GM19023 (cell line): ENCODE data around the gene UVSSA.

Source experiments
- ATAC-seq: cut with Tn5 transposase; IDR thresholded peaks from one replicate; pipeline ENCODE4 v1.9.1; 2021; ENCODE audit warnings: mild to moderate bottlenecking, moderate library complexity; ENCODE audit not compliant: unreplicated experiment

UVSSA gene

DNA sequence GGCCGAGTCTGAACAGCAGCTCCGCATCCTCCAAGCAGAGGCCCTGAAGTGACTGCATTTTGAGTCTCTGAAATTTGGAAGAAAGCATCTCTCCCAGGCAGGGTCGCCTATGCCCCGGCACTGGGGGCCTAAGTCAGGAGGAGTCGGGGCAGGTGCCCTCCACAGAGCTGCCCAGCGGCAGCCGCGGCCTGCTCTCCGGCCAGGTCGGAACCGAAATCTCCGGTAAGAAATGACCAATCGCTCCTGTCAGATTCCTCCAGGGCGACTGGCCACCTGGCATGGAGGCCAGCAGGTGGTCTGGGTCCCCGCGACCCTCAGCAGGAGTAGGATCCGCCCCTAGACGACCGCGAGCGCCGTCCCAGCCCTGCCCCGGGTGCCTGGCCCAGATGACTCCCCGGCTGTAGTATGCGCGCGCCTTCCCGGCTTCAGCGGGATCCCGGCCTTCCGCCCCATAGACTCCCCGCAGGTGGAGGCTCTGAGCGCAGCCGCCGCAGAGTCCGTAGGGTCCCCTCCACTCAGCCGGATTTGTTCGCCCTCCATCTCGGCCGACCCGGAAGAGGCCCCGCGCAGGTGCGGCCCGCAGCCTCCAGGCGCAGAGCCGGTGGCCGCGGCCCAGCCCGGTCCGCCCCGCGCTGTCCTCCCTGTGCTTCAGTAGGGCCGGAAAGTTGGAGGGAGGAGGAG is 57.7 kb downstream of the UVSSA start:
- no peak for ATAC-seq

DNA sequence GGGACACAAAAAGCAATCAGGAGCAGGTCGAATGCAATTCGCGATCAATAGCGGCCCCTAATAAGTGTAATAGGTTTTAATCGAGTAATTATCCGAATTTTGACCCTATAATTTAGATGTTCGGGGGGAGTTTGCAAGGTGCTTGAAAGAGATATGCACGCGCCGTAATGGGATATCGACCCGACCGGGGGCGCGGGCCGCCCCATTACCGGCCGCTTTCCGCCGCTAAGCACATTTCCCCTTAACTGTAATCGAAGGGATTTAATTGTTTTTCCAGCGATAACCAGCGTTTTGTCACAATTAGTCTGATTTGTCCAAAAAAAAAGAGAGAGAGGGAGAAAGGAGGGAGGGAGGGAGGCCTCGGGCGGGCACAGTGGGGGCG is 58.2 kb downstream of the UVSSA start:
- no peak for ATAC-seq

DNA sequence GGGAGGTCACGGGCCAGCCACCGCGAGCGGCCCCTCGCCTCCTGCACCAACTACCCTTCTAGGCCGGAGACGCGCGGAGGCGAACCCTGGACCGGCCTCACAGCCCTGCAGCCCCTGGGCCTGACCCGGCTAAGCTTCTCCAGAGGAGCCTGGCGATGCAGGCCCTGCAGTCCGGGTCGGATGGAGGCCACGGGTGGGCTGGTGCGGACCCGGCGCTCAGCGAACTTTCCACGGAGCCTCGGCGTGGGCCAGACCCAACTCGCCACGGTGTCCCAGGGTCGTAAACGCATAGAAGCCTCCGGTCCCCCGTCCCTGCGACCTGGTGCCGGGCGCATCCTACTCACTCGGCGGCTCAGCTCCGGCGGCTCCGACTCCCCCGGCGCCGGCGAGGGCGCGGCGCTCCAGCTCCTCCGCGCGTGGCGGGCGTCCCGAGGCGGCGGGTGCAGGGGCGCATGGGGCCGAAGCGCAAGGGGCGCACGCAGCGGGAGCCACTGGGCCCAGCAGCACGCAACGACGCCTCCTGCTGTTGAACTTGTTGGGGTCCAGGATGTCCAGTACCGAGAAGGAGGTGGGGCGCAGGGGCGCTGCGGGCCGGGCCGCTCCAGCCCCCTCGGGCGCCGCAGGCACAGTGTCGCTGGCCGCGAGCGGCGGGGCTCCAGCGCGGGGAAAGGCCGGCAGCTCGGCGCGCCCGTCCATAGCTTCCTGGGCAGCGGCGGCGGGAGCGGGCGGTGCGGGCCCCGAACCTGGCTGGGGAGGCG is 58.8 kb downstream of the UVSSA start:
- ATAC-seq: no peak

DNA sequence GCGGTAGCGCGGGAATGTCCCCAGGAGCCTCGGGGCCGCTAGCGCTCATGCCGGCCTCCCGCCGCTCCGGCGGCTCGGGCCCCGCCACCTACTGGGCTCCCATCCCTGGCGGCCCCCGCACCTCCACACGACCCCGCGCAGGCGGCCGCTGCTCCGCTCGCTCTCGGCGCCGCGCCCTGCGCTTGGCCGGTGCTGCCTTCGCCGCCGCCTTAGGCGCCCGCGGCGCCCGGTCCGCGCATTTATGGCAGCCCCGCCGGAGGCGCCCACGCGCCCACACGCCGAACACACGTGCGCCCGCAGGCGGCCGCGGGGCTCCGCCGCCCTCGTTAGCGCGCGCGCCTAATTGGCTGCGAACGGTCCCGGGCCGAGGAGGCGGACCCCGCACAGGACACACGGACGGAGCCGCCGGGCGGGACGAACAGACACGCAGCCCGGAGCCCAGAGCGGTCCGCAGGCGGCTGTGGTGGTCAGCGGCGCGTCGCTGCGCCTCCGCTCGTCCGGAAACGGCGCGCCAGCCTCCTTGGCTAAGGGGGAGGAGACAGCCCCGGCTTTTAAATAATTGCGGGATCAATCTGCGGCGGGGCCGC is 59.5 kb downstream of the UVSSA start, which contains the start of gene NKX1-1:
NKX1-1 (minus strand) TSS at position 49 of the 587 bp plus-strand sequence; CDS start at position 49, 0 bp downstream.
- ATAC-seq: no peak

DNA sequence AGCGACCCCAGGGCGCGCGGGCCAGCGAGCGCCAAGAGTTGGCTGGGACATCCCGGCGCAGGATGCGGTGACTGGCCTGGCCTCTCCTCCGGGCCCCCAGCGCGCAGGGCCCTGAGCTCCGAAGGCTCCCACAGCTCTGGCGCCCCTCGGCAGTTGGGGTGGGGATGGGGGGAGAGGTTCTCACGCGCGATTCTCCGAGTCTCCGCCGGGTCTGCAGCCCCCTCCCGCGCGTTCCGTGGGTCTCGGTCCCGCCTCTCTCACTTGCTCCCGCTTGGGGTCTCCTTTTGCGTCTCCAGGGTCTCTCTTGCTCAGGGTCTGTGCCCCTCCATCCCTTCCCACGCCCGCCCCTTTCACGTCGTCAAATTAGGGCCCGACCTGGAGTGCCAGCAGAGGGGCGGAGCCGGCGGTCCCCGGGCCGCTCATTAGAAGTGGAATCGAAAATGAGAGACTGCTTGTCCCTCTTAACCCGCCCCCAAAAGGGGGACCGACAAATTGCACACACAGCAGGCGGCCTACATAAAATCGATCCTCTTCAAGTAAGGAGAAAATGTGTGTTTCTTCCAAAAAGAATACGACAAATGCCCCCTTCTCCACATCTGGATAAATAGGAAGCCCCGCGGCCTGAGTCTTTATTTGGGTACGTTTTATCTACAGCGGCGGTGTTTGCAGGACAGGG is 60.1 kb downstream of the UVSSA start:
- ATAC-seq: no peak

DNA sequence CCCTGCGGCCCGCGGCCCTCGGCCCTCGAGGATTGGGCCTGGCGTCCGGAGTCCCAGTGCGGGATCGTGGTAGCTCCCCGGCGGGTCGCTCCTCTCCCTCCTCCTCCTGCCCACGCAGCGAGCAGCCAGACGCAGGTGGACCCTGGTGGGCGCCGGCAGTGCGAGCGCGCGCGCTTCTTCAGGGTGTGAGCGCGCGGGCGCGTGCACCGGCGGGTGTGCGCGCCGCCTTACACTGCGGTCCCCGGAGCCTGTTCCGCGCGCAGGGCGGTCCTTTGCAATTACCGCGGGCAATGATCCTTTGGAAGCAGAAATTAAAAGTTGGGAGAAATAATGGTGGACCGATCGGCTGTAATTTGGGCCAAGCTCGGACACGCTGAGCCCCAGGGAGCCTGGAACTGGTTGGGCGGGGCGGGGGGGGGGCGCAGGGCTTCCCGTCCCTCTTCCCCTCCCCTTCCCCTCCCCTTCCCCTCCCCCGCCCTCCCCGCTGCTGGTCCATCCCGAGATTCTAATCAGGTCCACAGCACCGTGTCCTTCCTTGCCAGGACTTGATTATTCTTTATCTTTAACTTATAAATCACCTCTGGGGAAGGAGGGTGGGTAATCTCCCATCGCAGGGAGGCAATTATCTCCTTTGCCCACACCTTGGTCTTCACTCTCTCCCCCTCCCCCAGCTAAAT is 60.8 kb downstream of the UVSSA start:
- no peak for ATAC-seq

DNA sequence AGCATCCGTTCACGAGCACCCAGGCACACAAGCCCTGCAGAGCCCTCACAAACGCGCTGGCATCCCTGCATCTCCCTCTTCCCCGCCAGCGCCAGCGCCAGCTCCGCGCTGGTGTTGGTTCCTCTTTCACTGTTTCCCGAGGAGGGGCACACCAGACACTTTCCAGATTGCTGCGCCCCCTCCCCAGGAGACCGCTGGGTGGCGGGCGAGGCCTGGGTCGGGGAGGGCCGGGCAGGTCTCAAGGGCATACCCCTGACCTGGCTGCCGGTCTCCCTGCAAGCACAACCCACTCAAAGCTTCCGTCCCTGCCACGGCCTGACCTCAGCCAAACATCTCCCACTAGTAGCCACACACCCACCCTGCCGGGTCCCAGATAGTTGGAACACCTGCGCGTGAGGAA is 61.4 kb downstream of the UVSSA start:
- no peak for ATAC-seq

DNA sequence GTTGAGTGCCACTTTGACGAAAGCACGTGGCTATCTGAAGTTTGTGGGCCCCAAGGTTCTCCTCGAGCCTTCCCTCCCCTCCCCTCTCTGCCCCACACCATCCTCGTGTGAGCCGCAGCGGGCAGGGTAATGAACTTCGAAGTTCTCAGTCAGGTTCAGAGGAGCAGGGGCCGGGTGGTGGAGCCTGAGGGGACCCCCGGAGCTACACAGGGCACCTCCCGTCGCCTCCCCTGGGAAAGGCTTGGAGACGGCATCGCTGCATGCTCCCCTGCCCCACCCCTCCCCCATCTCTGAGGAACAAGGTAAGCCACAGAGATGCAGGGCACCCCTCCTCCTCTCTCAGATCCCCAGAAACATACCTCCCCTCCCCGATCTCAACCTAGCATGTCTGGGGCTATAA is 62.1 kb downstream of the UVSSA start:
- no peak for ATAC-seq

DNA sequence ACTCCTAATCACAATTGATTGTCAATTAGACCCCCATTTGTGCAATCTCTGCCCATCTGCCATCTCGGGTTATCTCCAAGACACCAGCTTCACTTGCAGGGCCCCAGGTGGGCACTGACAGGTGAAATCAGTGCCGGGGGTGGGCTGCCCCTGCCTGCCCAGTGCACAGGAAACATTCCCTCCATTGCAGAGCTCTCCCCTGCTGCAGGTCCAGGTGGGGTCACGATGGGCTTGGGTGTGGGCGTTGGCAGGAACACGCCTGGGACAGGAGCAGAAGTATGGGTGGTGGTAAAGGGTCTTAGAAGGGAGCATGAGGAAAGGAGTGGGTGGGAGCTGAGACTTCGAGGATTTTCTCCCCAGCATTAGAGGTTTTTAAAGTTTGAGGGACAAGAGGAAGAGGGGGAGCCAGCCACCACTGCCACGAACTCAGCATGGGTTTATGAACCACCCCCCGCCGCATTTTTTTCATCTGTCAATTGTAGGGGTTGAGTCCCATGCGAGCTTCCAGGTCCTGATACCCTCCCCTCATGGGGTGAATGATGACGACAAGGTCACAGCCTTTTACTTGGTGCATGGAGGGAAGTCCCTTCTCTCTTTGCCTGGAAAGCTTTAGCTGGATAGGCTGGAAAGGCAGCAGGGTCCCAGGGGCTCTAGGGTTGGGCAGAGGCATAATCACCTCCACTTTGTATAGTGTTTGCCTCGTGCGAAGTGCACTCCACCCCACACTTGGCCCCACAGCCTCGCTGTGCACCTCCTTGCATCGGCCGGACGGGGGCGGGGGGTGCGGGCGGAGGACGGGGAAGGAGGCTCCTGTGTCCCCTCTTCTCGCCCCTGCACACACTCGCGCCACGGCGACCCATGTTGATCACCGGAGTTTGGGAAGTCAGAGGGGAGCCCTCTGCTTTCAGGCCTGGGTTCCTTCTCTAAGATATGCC is 62.8 kb downstream of the UVSSA start:
- ATAC-seq: no peak

DNA sequence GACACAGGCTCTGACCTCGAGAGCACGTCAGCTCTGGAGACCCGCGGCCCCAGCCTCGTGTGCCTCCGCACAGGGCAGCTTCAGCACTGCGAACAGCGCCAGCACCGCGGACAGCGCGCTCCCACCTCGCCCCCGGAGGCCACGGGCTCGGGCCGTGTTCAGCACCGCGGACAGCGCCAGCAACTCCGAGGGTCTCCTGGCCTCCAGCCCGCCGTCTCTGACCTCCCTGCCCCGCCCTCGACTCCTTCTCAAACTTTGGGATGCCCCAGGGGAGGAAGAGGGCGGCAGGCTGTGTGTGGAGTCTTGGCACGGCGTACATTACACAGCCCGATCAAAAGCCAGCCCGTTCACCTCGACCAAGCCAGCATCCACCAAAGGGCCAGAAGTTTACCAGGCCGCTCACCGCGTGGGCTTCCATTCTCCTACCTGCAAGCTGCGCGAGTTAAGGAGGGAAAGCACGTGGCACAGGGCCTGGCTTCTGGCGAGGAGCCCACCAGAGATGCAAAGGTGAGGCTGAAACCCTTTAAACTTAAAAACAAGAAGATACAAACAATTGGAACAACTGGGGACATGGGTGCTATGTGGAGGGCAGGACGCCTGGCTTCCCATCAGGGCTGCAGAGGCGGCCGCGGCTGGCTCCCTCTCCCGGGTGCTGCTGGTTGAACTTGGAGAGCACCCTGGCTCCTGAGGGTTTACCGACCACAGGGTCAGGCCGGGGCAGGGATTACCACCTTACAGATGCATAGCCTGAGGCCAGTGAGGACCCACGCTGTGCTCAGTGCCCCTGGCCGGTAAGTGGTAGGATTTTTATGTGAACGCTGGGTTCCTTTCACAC is 63.7 kb downstream of the UVSSA start:
- ATAC-seq: no peak

DNA sequence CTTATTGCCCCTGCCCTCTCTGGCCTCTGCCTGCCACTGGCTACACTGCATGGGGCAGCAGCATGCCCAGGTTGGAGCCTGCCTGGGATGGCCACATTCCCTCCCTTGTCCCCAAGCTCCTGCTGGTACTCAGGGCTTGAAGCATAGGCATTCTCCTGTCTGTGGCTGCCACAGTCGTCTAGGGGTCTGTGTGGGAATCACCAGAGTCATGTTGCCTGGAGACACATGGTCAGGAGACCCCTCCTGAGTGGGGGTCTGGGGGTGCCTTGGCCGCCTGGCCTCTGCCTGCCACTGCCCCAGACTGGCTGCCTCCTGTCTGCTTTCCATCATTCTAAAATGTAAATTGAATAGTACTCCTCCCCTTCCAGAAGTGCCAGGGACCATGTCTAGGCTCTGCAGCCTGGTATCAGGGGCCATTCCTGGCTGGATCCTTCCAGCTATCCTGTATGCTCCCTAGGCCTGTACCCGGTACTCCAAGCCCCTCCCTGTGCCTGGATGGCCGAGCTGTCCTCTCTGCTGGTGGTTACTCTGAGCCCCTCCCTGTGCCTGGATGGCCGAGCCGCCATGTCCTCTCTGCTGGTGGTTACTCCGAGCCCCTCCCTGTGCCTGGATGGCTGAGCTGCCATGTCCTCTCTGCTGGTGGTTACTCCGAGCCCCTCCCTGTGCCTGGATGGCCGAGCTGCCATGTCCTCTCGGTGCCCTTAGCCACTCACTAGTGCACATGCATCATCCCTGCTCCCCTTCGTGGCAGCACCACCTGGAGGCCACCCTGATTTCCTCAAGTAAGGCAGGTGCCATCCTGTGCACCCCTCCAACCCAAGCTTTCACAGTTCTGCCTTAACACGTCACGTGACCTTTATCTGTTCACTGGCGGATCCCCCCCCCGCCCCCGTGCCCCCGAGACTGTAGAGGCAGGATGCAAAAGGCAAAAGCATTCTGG is 64.7 kb downstream of the UVSSA start:
- ATAC-seq: no peak

DNA sequence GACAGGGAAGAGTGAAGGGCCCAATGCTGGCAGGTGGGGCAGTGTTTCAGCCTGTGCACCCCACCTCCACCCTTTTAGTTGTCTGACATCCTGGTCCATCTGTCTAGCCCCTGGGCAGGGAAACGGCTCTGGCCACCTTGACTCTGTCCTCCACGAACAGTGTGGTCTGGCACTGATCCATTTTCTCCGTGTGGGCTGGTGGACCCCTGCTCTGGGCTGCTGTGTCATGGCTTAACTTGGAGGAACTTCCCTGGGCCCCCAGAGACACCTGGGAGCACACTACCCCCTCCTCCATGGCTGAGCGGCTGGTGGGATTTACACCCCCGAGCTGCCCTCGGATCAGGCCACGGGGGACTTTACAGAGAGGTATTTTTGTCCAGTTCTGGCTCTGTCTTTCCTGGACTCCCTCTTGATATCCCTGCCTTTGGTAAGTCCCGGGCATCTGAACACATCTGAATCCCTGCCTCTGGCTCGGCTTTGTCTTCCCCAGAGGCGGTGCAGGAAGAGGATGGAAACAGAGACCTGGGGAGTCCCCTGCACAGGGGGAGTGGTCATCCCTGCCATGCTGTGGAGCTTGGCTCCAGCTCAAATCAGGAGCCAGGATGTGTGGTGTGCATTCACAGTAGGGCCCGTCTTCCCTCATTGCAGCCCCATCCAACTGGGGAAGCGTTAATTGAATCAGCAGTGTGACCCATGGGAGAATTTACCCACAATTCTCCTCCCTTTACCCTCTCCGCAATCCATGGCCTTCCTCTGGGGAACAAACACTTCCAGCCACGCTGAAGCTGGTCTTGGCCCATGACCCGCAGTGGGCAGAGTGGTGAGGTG is 65.6 kb downstream of the UVSSA start:
- no peak for ATAC-seq

DNA sequence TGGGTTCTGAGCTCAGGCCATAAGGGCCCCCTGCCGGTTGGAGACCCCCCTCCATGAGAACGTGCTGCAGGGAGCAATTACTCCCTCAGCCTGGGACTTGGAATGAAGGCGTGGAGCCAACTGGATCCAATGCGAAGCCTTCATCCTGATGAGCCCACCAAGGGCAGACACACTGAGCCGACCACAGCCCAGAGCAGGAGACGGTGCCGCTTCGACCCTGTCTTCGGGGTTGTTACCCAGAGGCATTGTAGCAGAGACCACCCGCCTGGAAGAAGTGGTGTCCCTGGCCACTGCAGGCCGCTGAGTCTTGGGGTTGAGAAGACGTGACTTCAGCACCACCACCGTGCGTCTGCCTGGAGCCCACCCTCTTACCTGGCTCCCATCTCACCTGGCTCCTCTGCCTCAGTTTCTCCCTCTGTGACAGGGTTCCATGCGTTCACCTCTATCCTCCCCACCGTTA is 66.2 kb downstream of the UVSSA start:
- ATAC-seq: no peak

DNA sequence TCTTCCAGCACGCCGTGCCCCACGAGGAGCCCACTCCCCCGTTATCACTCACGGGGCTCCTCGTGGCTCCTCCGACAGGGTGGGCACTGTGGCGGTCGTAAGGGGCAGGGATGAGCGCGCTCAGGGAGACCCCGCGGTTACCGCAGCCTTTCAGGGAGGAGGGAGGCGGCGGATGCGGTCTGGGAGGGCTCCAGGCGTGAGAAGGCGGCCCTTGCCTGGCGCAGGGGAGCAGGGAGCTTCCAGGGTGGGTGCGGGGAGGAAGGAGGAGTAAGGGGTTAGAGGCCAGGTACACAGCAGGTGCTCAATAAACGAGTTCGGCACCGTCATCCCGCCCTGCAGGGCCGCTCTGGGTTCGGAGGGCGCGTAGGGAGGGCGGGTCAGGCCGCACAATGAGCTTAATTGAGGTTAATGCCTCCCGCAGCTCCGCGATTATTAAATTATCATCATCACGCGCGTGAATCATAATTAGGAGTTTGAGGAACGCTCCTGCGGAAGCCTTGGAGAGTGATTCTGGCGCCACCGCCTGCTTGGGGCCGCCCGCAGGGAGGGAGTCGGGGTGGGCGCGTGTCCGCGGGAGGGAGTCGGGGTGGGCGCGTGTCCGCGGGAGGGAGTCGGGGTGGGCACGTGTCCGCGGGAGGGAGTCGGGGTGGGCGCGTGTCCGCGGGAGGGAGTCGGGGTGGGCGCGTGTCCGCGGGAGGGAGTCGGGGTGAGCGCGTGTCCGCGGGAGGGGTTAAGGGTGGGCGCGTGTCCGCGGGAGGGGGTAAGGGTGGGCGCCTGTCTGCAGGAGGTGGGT is 66.9 kb downstream of the UVSSA start:
- ATAC-seq: no peak

DNA sequence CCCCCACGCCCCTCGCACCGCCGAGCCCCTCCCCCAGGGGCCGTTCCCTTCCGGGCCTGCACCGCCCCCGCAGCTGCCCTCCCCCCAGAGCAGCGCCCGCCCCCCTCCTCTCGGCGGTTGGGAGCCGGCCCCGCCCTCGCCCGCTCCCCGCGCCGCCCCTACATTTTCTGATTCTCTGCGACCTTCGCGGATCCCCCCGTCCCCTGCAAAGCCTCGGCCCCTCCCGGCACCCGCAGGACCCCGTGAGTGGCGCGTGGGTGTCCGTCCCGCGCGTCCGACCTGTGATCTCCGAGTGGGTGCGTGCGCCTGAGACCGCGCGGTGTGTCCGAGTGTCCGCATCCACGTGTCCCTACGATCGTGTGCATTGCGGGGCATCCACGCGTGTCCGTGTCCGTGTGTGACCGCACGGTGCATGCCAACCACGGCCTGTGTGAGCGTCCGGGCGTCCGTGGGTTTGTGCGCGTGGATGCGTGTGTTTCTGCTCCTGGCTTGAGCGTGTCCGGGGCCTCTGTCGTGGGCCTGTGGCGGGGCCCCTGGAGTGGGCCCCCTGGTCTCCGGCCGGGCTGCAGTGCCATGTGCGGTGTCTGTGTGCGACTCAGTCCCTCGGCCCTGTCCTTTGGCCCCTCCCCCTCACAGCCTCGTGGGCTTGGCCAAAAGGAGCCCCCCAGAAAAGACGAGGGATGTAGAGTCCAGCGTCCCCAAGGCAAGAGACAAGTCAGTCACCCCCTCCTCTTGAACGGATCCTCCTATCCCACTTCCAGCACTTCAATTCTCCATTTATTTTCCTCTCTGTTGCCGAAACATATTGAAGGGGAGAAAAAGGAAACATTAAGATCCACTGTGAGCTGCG is 68.0 kb downstream of the UVSSA start:
- ATAC-seq: no peak

DNA sequence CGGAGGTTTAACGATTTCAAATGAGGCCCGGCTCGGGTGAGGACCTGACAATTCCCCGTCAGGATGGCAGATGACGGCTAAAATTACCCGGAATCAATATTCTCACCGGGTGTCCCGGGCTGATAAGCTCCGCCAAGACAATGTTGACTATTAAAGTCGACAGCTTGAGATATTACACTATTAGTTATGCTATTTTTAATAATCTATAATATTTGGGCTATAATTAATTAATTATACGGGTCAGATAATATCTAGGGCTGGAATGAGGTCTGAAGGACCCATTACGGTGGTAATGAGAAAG is 68.6 kb downstream of the UVSSA start:
- no peak for ATAC-seq
